GM21619 (cell line): ENCODE results near the gene ASPDH.
A peak's percentile ranks its signal among the peaks of the same experiment; 100 is the strongest.

Source experiments
- ATAC-seq: cut with Tn5 transposase; IDR thresholded peaks from one replicate; pipeline ENCODE4 v1.9.1; 2021; ENCODE audit not compliant: unreplicated experiment

The ASPDH gene

DNA sequence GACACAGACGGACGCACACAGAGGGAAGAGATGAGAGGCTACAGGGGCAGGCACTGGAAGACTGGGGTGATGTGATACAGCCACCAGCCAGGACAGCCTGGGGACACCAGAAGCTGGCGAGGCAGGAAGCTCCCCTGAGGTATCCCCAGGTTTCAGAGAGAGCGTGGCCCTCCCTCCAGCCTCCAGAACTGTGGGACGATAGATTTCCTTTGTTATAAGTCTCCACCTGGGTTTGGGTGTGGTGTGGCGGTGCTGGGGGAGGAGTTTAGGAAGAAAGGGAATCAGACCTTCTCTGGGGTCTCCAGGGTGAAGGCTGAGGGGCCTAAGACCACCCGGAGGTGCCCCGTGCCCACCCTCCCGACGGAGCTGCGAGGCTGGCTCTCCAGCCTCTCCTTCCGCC, 2.7 kb upstream of the ASPDH start:
- no peak for ATAC-seq

DNA sequence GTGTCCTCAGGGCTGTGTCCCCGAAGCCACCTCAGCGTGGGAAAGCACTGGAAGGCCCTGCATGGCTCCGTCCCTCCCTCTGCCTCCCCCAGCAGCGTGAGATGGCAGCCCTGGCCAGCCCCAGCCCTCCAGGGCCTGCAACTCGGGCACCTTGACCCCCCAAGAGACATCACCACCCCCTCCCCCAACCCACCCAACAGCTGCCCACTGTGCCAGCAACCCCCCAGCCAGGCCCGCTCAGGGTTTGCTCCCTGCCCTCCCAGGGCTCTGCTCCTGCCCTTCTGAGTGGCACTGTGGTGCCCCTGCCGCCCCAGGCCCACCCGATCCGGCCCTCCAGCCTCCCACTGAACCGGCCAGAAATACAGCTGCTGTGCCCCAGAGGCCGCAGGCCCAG, 1.5 kb upstream of the ASPDH start:
- no peak for ATAC-seq

DNA sequence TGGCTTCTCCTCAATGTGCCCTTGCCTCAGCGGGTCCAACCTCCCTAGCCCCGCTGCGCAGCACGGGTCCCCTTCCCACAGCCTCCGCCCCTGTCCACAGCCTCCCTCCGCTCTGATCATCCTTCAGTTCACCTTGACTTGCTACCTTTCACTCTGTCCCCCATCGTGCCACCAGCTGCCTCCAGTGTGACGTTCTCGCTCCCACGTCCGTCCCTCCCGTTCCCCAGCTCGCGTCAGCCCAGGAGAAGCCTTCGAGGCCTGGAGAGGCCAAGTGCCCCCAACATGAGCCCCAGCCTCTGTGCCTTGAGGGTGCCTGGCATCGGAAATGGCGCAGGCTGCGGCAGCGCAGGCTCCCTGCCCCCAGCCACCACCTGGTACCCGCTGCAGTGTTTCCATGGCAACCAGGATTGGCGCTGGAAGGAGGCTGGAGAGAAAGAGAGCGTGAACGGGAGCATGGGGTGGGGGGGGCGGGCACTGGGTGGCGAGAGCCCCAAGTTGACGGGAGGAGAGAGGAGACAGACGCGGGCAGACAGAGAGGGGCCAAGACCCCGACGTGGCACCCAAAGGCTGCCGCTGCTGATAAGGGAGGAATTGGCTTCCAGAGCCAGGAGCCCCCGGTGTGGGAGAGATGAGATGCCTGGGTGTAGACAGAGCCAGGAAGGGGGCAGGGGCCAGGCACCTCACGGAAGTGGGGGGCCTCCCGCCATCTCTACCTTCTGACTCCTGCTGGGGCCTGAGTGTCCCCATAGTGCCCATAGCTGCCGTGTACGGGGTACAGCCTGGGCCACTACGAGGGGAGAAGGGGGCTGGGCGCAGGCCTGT, 844 bp upstream of the ASPDH start:
- ATAC-seq = no peak

DNA sequence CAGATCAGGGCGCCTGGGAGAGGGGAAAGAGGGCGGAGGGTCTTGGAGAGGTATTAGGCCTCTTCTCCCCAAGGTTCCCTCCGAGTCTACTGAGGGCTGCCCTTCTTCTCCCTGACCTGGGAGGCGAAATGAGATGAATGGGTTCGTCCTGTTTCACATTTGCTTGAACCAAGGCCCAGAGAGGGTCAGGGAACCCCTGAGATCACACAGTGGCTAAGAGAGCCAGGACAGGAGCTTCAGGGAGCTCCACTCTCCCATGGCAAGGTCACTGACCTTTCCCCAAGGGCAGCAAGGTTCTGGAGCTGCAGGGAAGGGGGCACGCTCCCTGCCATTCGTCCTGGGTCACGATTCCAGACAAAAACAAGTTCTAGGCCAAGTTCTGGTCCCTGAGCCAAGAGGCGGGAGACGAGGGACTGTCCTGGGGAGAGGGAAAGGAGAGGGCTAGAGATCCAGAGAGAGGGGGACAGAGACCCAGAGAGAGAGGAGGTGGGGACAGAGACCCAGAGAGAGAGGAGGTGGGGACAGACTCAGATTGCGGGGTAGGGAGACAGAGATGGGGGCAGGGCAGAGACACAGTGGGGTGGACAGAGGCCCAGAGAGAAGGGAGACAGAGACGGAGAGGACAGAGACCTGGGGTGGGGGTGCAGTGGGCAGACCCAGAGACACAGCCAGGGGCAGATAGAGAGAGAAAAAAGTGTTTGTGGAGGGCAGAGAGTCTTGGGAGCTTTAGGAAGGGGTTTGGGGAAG, 541 bp downstream of the ASPDH start:
- ATAC-seq = no peak

GRCh38 chr19:50512112-50512998, 1.4 kb downstream of the ASPDH start:
- no peak for ATAC-seq

DNA sequence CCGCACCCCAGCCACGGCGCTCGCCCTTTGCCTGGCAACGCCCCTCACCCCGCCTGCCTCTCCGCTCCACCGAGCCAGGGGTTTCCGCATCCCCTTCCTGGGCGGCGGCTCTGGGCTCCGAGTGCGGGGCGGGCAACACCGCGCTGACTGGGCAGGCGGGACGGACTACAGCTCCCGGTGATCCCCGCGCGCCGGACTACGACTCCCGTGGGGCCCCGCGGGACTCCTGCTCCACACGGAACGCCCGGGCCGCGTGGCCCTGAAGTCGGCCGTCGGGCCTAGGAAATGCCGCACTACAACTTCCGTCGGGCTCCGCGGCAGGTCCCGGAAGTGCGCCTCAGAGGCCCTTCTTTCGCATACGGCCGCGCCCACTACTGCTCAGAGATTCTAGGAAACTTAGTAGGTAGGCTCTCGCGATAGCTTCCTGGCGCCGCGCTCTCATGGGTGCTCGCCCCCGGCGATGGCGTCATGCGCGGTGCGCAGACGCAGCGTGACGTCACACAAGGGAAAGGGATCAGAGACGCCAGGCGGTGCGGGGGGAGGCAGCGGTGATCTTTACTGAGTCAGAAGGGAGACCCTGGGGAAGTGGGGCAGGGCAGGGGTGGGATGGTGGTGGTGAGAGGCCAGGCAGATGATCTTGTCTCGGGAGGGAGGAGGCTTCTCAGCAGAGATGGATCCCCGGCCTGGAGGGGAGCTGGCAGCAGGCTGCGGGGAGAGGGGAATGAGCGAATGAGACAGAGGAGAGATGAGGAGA, 2.5 kb downstream of the ASPDH start, which contains the start of gene JOSD2:
TSS of gene JOSD2 (minus strand) at position 123 of the 754 bp plus-strand sequence. CDS start 760 bp downstream, outside the sequence.
- peak; percentile 83 for ATAC-seq

DNA sequence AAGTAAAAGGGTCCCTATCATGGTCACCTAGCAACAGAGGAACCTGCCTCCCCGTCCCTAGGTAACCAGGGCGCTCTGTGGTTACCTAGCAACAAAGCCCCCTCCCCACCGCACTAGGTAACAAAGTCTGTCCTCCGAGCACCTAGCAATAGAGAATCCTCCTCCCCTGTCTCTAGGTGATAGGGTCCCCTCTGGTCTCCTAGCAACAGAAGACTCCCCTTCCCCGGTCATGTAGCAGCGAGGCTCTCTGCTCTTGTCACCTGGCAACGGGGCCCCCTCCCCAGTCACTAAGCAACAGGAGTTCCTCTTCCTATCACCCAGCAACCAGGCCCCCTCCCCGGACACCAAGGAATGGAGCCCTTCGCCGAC, 3.0 kb downstream of the ASPDH start:
- no peak for ATAC-seq

DNA sequence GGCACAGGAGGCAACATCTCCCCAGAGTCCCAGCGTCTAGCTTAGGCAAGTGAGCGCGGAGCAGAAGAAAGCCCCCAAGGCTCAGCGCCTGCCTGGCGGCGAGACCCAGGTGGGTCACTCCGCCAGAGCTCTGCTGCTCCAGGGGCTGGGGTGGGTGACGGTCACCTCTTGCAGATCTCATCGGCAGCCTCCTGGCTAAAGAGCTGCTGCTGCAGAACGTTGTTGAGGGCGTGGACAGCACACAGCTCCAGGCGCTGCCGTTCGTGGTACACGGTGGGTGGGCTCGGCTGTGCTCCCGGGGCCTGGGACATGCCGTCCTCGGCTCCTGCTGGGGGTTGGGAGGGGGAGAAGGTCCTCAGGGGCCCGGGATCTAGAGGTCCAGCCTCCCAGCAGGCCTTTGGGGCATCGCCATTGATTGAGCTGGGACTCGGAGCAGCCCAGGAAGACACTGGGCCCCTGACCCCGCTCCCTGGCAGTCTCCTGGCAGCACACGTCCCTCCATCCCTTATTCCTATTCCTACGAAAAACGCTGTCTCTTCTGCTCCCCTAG, 3.5 kb downstream of the ASPDH start:
- no peak for ATAC-seq

GRCh38 chr19:50509366-50509765, 4.3 kb downstream of the ASPDH start:
- ATAC-seq = no peak

- no peak for ATAC-seq
These were observed 4.9 kb downstream of the ASPDH start for GRCh38 chr19:50508843-50509190.

DNA sequence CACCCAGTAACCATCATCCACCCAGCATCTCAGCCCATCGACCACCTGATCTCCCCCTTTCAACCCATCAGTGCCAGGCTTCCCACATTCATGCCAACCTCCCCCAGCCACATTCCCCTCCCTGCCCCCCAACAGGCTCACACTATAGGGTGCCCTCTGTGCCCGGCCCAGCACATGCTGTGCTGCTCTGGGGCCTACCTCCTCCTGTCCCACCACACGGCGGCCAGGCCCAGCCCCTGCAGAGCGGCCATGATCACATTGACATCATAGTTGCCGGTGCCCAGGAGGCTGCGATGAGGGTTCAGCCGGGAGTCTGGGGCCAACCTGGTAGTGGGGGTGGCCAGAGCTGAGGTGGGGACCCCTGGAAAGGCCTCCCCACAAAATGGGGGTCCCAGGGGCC, 6.3 kb downstream of the ASPDH start:
- ATAC-seq = no peak

DNA sequence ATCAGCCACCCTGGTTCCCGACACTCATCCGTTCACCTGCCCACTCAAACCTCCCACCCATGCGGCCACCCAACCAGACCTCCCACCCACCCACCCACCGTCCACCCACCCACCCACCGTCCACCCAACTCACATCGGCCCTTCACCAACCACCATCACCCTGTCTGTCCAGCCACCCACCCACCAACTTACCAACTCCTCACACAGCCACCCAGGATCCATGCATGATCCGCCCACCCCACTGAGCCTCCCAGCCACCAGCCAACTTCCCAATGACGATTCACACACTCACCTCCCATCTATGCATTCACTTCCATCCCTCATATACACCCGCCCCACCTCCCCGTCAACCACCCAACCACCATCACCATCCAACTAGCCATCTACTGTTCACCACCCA, 7.0 kb downstream of the ASPDH start:
- ATAC-seq = no peak

DNA sequence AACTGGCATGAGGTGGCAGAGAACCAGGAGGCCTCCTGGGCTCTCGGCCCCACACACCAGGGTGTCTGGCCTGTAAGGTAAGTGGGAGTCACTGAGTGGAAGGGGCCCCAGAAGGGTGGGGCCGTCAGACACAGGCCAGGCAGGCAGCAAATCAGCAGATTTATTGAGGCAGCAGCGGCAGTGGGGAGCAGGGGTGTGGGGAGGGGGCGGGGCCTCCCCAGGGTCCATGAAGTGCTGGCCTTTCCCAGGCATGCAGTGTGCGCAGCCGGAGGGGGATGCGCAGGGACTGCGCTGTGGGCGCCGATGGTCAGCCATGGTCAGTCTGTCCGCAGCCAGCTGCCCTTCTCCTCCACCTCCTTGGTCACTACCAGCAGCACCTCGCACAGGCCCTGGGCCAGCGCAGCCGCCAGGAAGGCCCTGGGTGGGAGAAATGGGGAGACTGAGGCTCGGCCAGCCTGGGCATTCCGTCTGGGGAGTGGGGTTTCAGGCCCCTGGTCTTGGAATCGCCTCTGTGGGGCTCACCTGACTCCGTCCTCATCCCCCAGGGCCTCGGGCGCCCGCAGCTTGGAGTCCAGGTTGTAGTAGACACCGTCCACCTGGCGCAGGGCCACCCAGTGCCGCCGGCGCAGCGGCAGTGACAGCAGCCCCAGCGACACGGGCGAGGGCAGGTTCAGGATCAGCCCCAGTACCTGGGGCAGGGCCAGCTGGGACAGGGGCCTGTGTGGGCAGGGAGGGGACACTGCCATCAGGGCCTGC, 7.7 kb downstream of the ASPDH start:
- ATAC-seq = no peak

GRCh38 chr19:50501568-50502475, 11.9 kb downstream of the ASPDH start:
- ATAC-seq = no peak

GRCh38 chr19:50501186-50501567, 12.5 kb downstream of the ASPDH start:
- ATAC-seq = no peak

DNA sequence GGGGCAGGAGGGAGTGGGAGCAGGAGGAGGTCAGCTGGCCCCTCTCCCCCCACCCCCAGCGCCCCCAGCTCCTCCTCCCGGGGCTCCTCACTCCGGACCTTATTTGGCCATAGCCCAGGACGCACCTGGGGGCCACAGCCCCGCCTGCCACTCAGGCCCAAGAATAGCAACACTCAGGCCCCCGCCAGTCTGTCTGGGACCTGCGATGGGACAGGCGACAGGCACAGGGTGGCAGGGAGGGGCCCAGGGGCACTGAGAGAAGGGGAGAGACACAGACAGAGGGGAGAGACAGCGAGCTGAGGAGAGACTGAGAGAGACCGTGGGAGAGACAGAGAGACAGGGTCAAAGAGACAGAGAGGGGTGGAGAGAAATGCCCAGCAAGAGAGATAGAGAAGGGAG, 13.0 kb downstream of the ASPDH start:
- no peak for ATAC-seq

DNA sequence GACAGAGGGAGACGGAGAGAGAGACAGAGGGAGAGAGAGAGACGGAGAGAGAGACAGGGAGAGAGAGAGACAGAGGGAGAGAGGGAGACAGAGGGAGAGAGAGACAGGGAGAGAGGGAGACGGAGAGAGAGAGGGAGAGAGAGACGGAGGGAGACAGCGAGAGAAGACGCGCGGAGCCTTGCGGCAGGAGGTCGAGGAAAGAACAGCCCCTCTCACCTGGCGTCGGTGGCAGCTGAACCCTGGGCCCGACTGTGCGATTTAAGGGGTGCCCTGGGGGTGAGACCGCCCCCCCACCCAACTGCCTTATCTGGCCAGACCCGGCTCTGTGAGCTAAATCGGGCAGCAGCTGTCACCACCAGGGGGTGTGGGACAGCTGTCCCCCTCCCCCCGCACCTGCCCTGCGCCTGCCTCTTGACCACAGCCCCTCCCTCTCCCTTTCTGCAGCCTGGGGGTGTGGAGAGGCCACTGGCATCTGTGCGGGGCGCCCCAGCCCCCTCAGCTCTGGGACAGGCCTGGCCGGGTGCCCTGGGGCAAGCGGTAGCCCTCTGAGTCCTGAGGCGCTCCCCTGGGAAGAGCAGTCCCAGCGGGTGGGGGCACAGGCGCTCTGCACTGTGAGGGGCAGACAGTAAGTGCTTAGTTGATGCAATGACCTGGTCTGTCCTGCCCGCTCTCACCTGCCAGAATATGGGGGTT, 13.5 kb downstream of the ASPDH start:
- ATAC-seq = no peak
